HepG2 (cell line): ENCODE results near the gene GYS1. TPM values are rescaled to one million over a fixed set of nuclear protein-coding genes. Genes with fewer than 3 reads are reported as not detected.
A peak's percentile ranks its signal among the peaks of the same experiment; 100 is the strongest.

Experiments used
- ATAC-seq: fragments of 200-7000 bp; cut with Tn5 transposase; 3 replicates; pipeline ENCODE4 v1.9.1; 2020; ENCODE audit warnings: mild to moderate bottlenecking, moderate library complexity
- BruUV-seq: library from RNA; stranded (reverse); fragments of 400-500 nt; replicated peaks from 2 replicates; lab custom pipeline; 2021; lab: Mats Ljungman, UMichigan
- CTCF ChIA-PET: fragments of 300-600 bp; formaldehyde crosslinking; extraction: SDS; loops from one replicate; lab custom pipeline; 2021; ENCODE audit warnings: low total read pairs, inconsistent platforms, low intra/inter-chr PET ratio; lab: Yijun Ruan, JAX
- POLR2A ChIA-PET: fragments of 350-600 bp; sonication (Branson Sonifier 250); formaldehyde crosslinking; loops from one replicate; lab custom pipeline; 2020; ENCODE audit warnings: antibody characterized with exemption, inconsistent platforms; lab: Yijun Ruan, JAX
- DNase-seq: peaks from one replicate; pipeline ENCODE4 v3.0.0-alpha.2; 2015; ENCODE audit warnings: low spot score
- FAIRE-seq: peaks from 3 replicates; lab custom pipeline; 2011; peaks lifted over from hg19 to GRCh38; lab: Jason Lieb, UNC
- H2AFZ ChIP-seq: one replicate; pipeline ENCODE4 v1.6.1; 2011; ENCODE audit warnings: low read length, inconsistent platforms
- H3K27ac ChIP-seq: fragments of 300-600 bp; 3 replicates; pipeline ENCODE4 v1.8.0; 2011; ENCODE audit warnings: mixed run types, mild to moderate bottlenecking, mixed read lengths, low read length, inconsistent platforms; ENCODE audit not compliant: insufficient read depth; ENCODE audit errors: extremely low read length
- H3K27me3 ChIP-seq, 2 experiments: fragments of 200-600 bp in 1 of 2; 2 replicates in 1 of 2; 3 replicates in 1 of 2; pipeline versions ENCODE4 v1.6.0 to v1.8.0; 2011; ENCODE audit warnings: low read length in 2 of 2, mild to moderate bottlenecking in 2 of 2, moderate library complexity in 2 of 2, inconsistent platforms in 1 of 2; ENCODE audit not compliant: insufficient read depth in 2 of 2, control insufficient read depth in 1 of 2
- H3K36me3 ChIP-seq, 2 experiments: fragments of 200-600 bp in 1 of 2; replicated peaks in 1 of 2; 2 replicates in 1 of 2; 3 replicates in 1 of 2; pipeline versions ENCODE4 v1.5.1 to v1.8.0; 2011; ENCODE audit warnings: low read length in 2 of 2, inconsistent platforms in 1 of 2; ENCODE audit not compliant: insufficient read depth in 2 of 2, control insufficient read depth in 1 of 2
- H3K4me1 ChIP-seq: 2 replicates; pipeline ENCODE4 v1.5.1; 2012; ENCODE audit warnings: low read length, inconsistent platforms; ENCODE audit not compliant: insufficient read depth
- H3K4me2 ChIP-seq: 2 replicates; pipeline ENCODE4 v1.6.0; 2011; ENCODE audit warnings: low read depth, low read length, inconsistent platforms
- H3K4me3 ChIP-seq, 3 experiments: fragments of 200-600 bp in 1 of 3; sonication (generic), shearing (Covaris generic) in 1 of 3; replicated peaks in 1 of 3; 2 replicates each; pipeline ENCODE4 v1.5.1; 2011 to 2016; ENCODE audit warnings: low read length in 3 of 3, inconsistent platforms in 2 of 3, low read depth in 2 of 3, mild to moderate bottlenecking in 2 of 3, control low read depth in 1 of 3, mixed read lengths in 1 of 3; ENCODE audit not compliant: insufficient read depth in 1 of 3
- H3K79me2 ChIP-seq: one replicate; pipeline ENCODE4 v1.6.1; 2011; ENCODE audit warnings: low read length, inconsistent platforms; ENCODE audit not compliant: insufficient read depth
- H3K9ac ChIP-seq: 2 replicates; pipeline ENCODE4 v1.6.0; 2011; ENCODE audit warnings: mild to moderate bottlenecking, low read depth, low read length, inconsistent platforms; ENCODE audit not compliant: insufficient read depth
- H3K9me3 ChIP-seq: 2 replicates; pipeline ENCODE4 v1.5.1; 2012; ENCODE audit warnings: mild to moderate bottlenecking, low read length
- H4K20me1 ChIP-seq: 2 replicates; pipeline ENCODE4 v1.6.0; 2011; ENCODE audit warnings: inconsistent platforms, mild to moderate bottlenecking, low read length, moderate library complexity; ENCODE audit not compliant: insufficient read depth
- DRAP1 ChIP-seq: IDR thresholded peaks from 2 replicates; pipeline ENCODE4 v1.6.1; 2016; ENCODE audit warnings: missing genetic modification reagents, missing compliant biosample characterization
- KDM2A ChIP-seq: sonication (generic); formaldehyde crosslinking; IDR thresholded peaks from 2 replicates; pipeline ENCODE4 v1.4.0; 2020; ENCODE audit warnings: low read depth, missing genetic modification reagents, borderline replicate concordance
- POLR2A ChIP-seq, 2 experiments: IDR thresholded peaks; 2 replicates each; pipeline ENCODE4 v1.6.1; 2011; ENCODE audit warnings: low read depth in 2 of 2, low read length in 2 of 2, mild to moderate bottlenecking in 1 of 2, moderate library complexity in 1 of 2; ENCODE audit not compliant: insufficient read depth in 1 of 2
- POLR2AphosphoS5 ChIP-seq: IDR thresholded peaks from 2 replicates; pipeline ENCODE4 v1.6.1; 2012; ENCODE audit warnings: low read depth, low read length
- PPARG ChIP-seq: conservative IDR thresholded peaks from 2 replicates; pipeline ENCODE4 v1.6.1; 2016; ENCODE audit warnings: missing biosample characterization, missing genetic modification reagents
- RXRB ChIP-seq: IDR thresholded peaks from 2 replicates; pipeline ENCODE4 v1.6.1; 2016; ENCODE audit warnings: borderline replicate concordance, missing genetic modification reagents, missing compliant biosample characterization
- TAF1 ChIP-seq: sonication (generic); formaldehyde crosslinking; IDR thresholded peaks from 2 replicates; pipeline ENCODE4 v1.4.0; 2020; ENCODE audit warnings: missing genetic modification reagents
- ZNF430 ChIP-seq: sonication (generic); formaldehyde crosslinking; IDR thresholded peaks from 2 replicates; pipeline ENCODE4 v1.9.0; 2021; ENCODE audit warnings: mild to moderate bottlenecking, missing genetic modification reagents
- ZNF740 ChIP-seq: sonication (generic); formaldehyde crosslinking; IDR thresholded peaks from 2 replicates; pipeline ENCODE4 v1.4.0; 2020; ENCODE audit warnings: missing genetic modification reagents
- WGBS: methylation state at CpG from one replicate; pipeline ENCODE4 v1.1.6; 2017; ENCODE audit warnings: low lambda C conversion rate; 5-methylcytosine and 5-hydroxymethylcytosine counted together
- in situ Hi-C: cut with HindIII; loops from 2 replicates; pipeline ENCODE4 v1.10.0; 2017; ENCODE audit warnings: low pct_unique_long_range_greater_than_20kb; ENCODE audit not compliant: extremely low pct_ligation_motif_present
- intact Hi-C: fragments of 100-400 bp; cut with micrococcal nuclease; formaldehyde crosslinking; loops from one replicate; pipeline ENCODE4 v1.10.0; 2022; ENCODE audit not compliant: unreplicated experiment
- polyA plus RNA-seq, 8 experiments: library from polyadenylated mRNA; depleted of rRNA in 3 of 8; stranded (reverse) in 7 of 8; unstranded in 1 of 8; fragments of >200 nt; fragmentation: Illumina TruSeq in 4 of 8; extraction: Trizol in 4 of 8; gene quantifications; 2 replicates each; pipeline versions ENCODE4 v1.2.1 to v1.2.3, GENCODE V29; 2011 to 2016; ENCODE audit warnings: low read depth in 4 of 8, missing spikeins in 1 of 8, mixed read lengths in 1 of 8; ENCODE audit not compliant: insufficient read depth in 1 of 8
- total RNA-seq, 5 experiments: library from RNA; depleted of rRNA; stranded (reverse); fragments of >200 nt; fragmentation: Illumina TruSeq; extraction: Trizol; gene quantifications; 2 replicates each; pipeline ENCODE4 v1.2.3, GENCODE V29; 2016; ENCODE audit warnings: low read depth in 1 of 5

The GYS1 gene
- total and polyA plus RNA-seq, 2 of the 13 experiments (the other 11 are each of a cell fraction or from before 2014, with no cell fraction given) = 18.4 to 42.1 TPM

GRCh38 chr19:48947258-48947542, 45.9 kb downstream of the GYS1 start:
- in situ Hi-C loops (no loop called here), intact Hi-C loops (no loop called here)
- no peaks in the 10 kb centered on the region for H3K36me3 ChIP-seq
- H3K9me3 ChIP-seq = no peaks in the 10 kb centered on the region
- FAIRE-seq (no peak), DNase-seq (no peak), ATAC-seq (peak; percentile 53)
- H3K27me3 ChIP-seq = no peaks in the 10 kb centered on the region
- no peak overlapping the region for H3K9ac ChIP-seq
- peak overlapping the region; percentile 36 for H3K4me2 ChIP-seq
- POLR2A ChIA-PET = interaction anchor here (1.4 to 1.7 kb wide), 3 partner anchors 15 to 75 kb away, joined by 4 to 6 read pairs (median 4); partner anchors contain the start of gene PPP1R15A
- H2AFZ ChIP-seq = peak overlapping the region; percentile 19
- CTCF ChIA-PET = no interaction called here
- TF ChIP-seq POLR2AphosphoS5 (peak; percentile 48; the same call in 1 of the 2 replicates), RXRB (0 out of 2 replicates have a peak, but pooled peaks have one; percentile 33), ZNF430 (CRISPR knock-in tag) (0 out of 2 replicates have a peak, but pooled peaks have one; percentile 24), KDM2A (CRISPR knock-in tag) (no peak), PPARG (CRISPR knock-in tag) (peak; percentile 83; the same call in 1 of the 2 replicates), TAF1 (CRISPR knock-in tag) (0 out of 2 replicates have a peak, but pooled peaks have one; percentile 8), POLR2A (IDR thresholded peaks at IDR 0.05; ENCODE audit: insufficient read depth in 1 of 2, low read depth in 2 of 2, low read length in 2 of 2) (peak in 1 of 2 experiments; percentile 70; a peak in 2 of 4 replicates), ZNF740 (no peak), DRAP1 (CRISPR knock-in tag) (peak; percentile 90)
- H4K20me1 ChIP-seq = no peaks in the 10 kb centered on the region
- no peaks in the 10 kb centered on the region for H3K79me2 ChIP-seq
- WGBS = 13% methylated on average over 1 of the region's 3 CpGs
- H3K4me3 ChIP-seq = no peak overlapping the region; a peak in 1 of 6 replicates
- no TSS peak for BruUV-seq
- H3K27ac ChIP-seq = peak overlapping the region; percentile 13
- peaks cover 68% of the 10 kb centered on the region for H3K4me1 ChIP-seq
